ENCODE data around the gene TSPAN15.

The TSPAN15 gene

DNA sequence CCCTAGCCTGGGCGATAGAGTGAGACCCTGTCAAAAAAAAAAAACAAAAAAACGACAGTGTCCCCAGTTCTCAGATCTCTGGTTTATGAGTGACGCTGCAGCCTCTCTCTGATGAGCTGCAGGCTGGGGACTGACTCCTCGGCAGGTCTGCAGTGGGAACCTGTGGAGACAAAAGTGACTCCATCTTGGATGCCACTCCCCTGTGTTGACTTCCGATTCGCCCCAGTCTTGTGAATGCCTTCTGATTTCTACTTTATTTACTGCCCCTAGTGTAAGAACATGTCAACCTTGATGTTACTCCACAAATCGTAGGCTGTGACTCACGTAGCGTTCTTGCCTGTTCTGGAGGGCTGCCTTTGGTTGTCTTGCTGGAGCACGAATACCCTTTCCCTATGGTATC is 40.8 kb upstream of the TSPAN15 start:
- Histone ChIP-seq H2AFZ (ENCODE audit: low read length) (no peak overlapping the region), H3K27me3 (ENCODE audit: insufficient read depth, low read length, poor library complexity, severe bottlenecking) (no peaks in the 10 kb centered on the region), H3K36me3 (ENCODE audit: insufficient read depth, low read length) (no peaks in the 10 kb centered on the region), H3K4me1 (ENCODE audit: insufficient read depth, low read length, poor library complexity, severe bottlenecking) (peaks cover 22% of the 10 kb centered on the region), H3K9ac (ENCODE audit: low read depth, low read length, poor library complexity, severe bottlenecking) (no peak overlapping the region), H4K20me1 (ENCODE audit: insufficient read depth, low read length, poor library complexity, severe bottlenecking) (no peaks in the 10 kb centered on the region), H3K79me2 (ENCODE audit: insufficient read depth, low read length) (no peaks in the 10 kb centered on the region), H3K4me2 (ENCODE audit: low read depth, low read length, poor library complexity, severe bottlenecking) (no peak overlapping the region), H3K9me3 (ENCODE audit: insufficient read depth, low read depth, low read length) (no peaks in the 10 kb centered on the region), H3F3A (ENCODE audit: low read depth) (no peaks in the 10 kb centered on the region), H3K4me3 (ENCODE audit: low read length, poor library complexity, severe bottlenecking) (no peak overlapping the region), H3K9me2 (replicated peaks; ENCODE audit: low read depth, low read length) (no peaks in the 10 kb centered on the region)
- no peak for TF ChIP-seq CTCF (conservative IDR thresholded peaks at IDR 0.05; ENCODE audit: low read length)
- TF ChIP-seq EZH2phosphoT487 (IDR thresholded peaks at IDR 0.05; ENCODE audit: borderline replicate concordance), result no peak

DNA sequence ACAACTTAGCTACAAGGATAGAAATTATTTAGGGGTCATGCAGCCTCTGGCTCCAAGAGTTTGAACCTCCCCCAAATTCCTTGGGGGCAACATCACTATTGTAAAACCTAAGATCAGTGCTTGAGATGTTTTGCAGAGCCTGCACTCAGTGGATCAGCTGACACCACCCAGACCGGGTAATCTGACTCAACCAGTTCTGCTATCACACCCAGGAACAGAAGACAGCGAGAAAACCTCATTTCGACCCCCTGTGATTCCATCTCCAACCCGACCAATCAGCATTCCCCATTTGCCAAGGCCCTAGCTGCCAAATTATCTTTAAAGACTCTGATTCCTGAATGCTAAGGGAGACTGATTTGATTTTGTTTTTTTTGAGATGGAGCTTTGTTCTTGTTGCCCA is 39.8 kb upstream of the TSPAN15 start:
- Histone ChIP-seq H3K4me2 (ENCODE audit: low read depth, low read length, poor library complexity, severe bottlenecking) (no peak overlapping the region), H3K27me3 (ENCODE audit: insufficient read depth, low read length, poor library complexity, severe bottlenecking) (no peaks in the 10 kb centered on the region), H3K36me3 (ENCODE audit: insufficient read depth, low read length) (no peaks in the 10 kb centered on the region), H3K79me2 (ENCODE audit: insufficient read depth, low read length) (no peaks in the 10 kb centered on the region), H3F3A (ENCODE audit: low read depth) (no peaks in the 10 kb centered on the region), H3K9me3 (ENCODE audit: insufficient read depth, low read depth, low read length) (no peaks in the 10 kb centered on the region), H3K9me2 (replicated peaks; ENCODE audit: low read depth, low read length) (no peaks in the 10 kb centered on the region), H3K4me3 (ENCODE audit: low read length, poor library complexity, severe bottlenecking) (no peak overlapping the region), H3K4me1 (ENCODE audit: insufficient read depth, low read length, poor library complexity, severe bottlenecking) (peaks cover 22% of the 10 kb centered on the region), H3K9ac (ENCODE audit: low read depth, low read length, poor library complexity, severe bottlenecking) (no peak overlapping the region), H4K20me1 (ENCODE audit: insufficient read depth, low read length, poor library complexity, severe bottlenecking) (no peaks in the 10 kb centered on the region), H2AFZ (ENCODE audit: low read length) (no peak overlapping the region)
- no peak for TF ChIP-seq EZH2phosphoT487 (IDR thresholded peaks at IDR 0.05; ENCODE audit: borderline replicate concordance)
- no peak for TF ChIP-seq CTCF (conservative IDR thresholded peaks at IDR 0.05; ENCODE audit: low read length)

GRCh38 chr10:69412232-69412790 is 39.0 kb upstream of the TSPAN15 start:
- Histone ChIP-seq H3F3A (ENCODE audit: low read depth) (no peaks in the 10 kb centered on the region), H3K4me3 (ENCODE audit: low read length, poor library complexity, severe bottlenecking) (no peak overlapping the region), H4K20me1 (ENCODE audit: insufficient read depth, low read length, poor library complexity, severe bottlenecking) (no peaks in the 10 kb centered on the region), H3K9me3 (ENCODE audit: insufficient read depth, low read depth, low read length) (no peaks in the 10 kb centered on the region), H3K79me2 (ENCODE audit: insufficient read depth, low read length) (no peaks in the 10 kb centered on the region), H3K4me1 (ENCODE audit: insufficient read depth, low read length, poor library complexity, severe bottlenecking) (peaks cover 22% of the 10 kb centered on the region), H3K4me2 (ENCODE audit: low read depth, low read length, poor library complexity, severe bottlenecking) (no peak overlapping the region), H3K9me2 (replicated peaks; ENCODE audit: low read depth, low read length) (no peaks in the 10 kb centered on the region), H2AFZ (ENCODE audit: low read length) (no peak overlapping the region), H3K27me3 (ENCODE audit: insufficient read depth, low read length, poor library complexity, severe bottlenecking) (no peaks in the 10 kb centered on the region), H3K36me3 (ENCODE audit: insufficient read depth, low read length) (no peaks in the 10 kb centered on the region), H3K9ac (ENCODE audit: low read depth, low read length, poor library complexity, severe bottlenecking) (no peak overlapping the region)
- no peak for TF ChIP-seq CTCF (conservative IDR thresholded peaks at IDR 0.05; ENCODE audit: low read length)
- TF ChIP-seq EZH2phosphoT487 (IDR thresholded peaks at IDR 0.05; ENCODE audit: borderline replicate concordance), result no peak
